Lower leg skin (tissue), 3 donors: ENCODE results near the gene SPATA3.

Experiments
- CTCF ChIP-seq, 3 donors: fragments of 450-650 bp; IDR thresholded peaks; one replicate each; pipeline ENCODE4 v1.5.1; 2016; ENCODE audit warnings: antibody characterized with exemption in 3 of 3, mild to moderate bottlenecking in 3 of 3, moderate library complexity in 2 of 3
- POLR2A ChIP-seq, 2 donors: fragments of 450-650 bp; IDR thresholded peaks; one replicate each; pipeline ENCODE4 v1.6.1; 2016 to 2017; ENCODE audit warnings: antibody characterized with exemption in 2 of 2, mild to moderate bottlenecking in 1 of 2, moderate library complexity in 1 of 2

GRCh38 chr2:231049286-231050017 lies 53.5 kb downstream of the SPATA3 start:
- no peak for TF ChIP-seq CTCF (IDR thresholded peaks at IDR 0.05)
- TF ChIP-seq POLR2A (IDR thresholded peaks at IDR 0.05), result no peak
